Measurements from ENCODE around the gene USP31.

- TF ChIP-seq CTCF (IDR thresholded peaks at IDR 0.05) (no peak), ATF6 (CRISPR knock-in tag; IDR thresholded peaks at IDR 0.05) (no peak), MAX (CRISPR knock-in tag; IDR thresholded peaks at IDR 0.05) (no peak), PREB (CRISPR knock-in tag; IDR thresholded peaks at IDR 0.05; ENCODE audit: borderline replicate concordance) (no peak), FOXJ3 (CRISPR knock-in tag; IDR thresholded peaks at IDR 0.05; ENCODE audit: borderline replicate concordance) (no peak), ELF4 (CRISPR knock-in tag; IDR thresholded peaks at IDR 0.05; ENCODE audit: low read depth) (no peak), ZNF512 (CRISPR knock-in tag; IDR thresholded peaks at IDR 0.05; ENCODE audit: borderline replicate concordance) (no peak), JUN (CRISPR knock-in tag; IDR thresholded peaks at IDR 0.05) (no peak), FOXK1 (CRISPR knock-in tag; IDR thresholded peaks at IDR 0.05) (no peak), AFF4 (CRISPR knock-in tag; IDR thresholded peaks at IDR 0.05; ENCODE audit: borderline replicate concordance) (no peak)
Observed at GRCh38 chr16:23185656-23186055, 36.4 kb upstream of the USP31 start.

All from WTC11 (cell line).